GM23338 (cell line): ENCODE data around the gene MACO1. TPM values are rescaled to one million over a fixed set of nuclear protein-coding genes. Genes with fewer than 3 reads are reported as not detected.

ENCODE experiments used
- ATAC-seq: fragments of 200-7000 bp; cut with Tn5 transposase; 3 replicates; pipeline ENCODE4 v1.9.1; 2020
- DNase-seq: peaks from one replicate; pipeline ENCODE4 v3.0.0-alpha.2; 2015; ENCODE audit warnings: low spot score
- H2AFZ ChIP-seq: fragments of 200-600 bp; sonication (generic); 2 replicates; pipeline ENCODE4 v1.8.0; 2016; ENCODE audit warnings: antibody characterized with exemption, mild to moderate bottlenecking, moderate library complexity
- H3F3A ChIP-seq: fragments of 200-600 bp; sonication (generic); replicated peaks from 2 replicates; pipeline ENCODE4 v1.8.0; 2017; ENCODE audit warnings: antibody characterized with exemption, mixed run types, low read depth
- H3K27ac ChIP-seq: fragments of 200-600 bp; sonication (generic); 2 replicates; pipeline ENCODE4 v1.6.1; 2016; ENCODE audit warnings: low read depth
- H3K27me3 ChIP-seq: fragments of 200-600 bp; sonication (generic); 2 replicates; pipeline ENCODE4 v1.8.0; 2016; ENCODE audit warnings: mild to moderate bottlenecking, mixed run types, moderate library complexity; ENCODE audit not compliant: insufficient read depth
- H3K36me3 ChIP-seq: fragments of 200-600 bp; sonication (generic); 2 replicates; pipeline ENCODE4 v1.8.0; 2016; ENCODE audit warnings: mild to moderate bottlenecking; ENCODE audit not compliant: insufficient read depth
- H3K4me1 ChIP-seq: fragments of 200-600 bp; sonication (generic); 2 replicates; pipeline ENCODE4 v1.8.0; 2016; ENCODE audit warnings: mild to moderate bottlenecking, moderate library complexity; ENCODE audit not compliant: insufficient read depth
- H3K4me2 ChIP-seq: fragments of 200-600 bp; sonication (generic); 2 replicates; pipeline ENCODE4 v1.7.1; 2017; ENCODE audit warnings: mixed run types
- H3K4me3 ChIP-seq: fragments of 200-600 bp; sonication (generic); 2 replicates; pipeline ENCODE4 v1.6.1; 2016; ENCODE audit warnings: mixed run types
- H3K79me2 ChIP-seq: fragments of 200-600 bp; sonication (generic); replicated peaks from 2 replicates; pipeline ENCODE4 v1.8.0; 2017; ENCODE audit warnings: mild to moderate bottlenecking; ENCODE audit not compliant: insufficient read depth
- H3K9me2 ChIP-seq: fragments of 200-600 bp; sonication (generic); 2 replicates; pipeline ENCODE4 v1.8.0; 2017; ENCODE audit not compliant: insufficient read depth
- H4K20me1 ChIP-seq: fragments of 200-600 bp; sonication (generic); replicated peaks from 2 replicates; pipeline ENCODE4 v1.8.0; 2017; ENCODE audit warnings: mild to moderate bottlenecking; ENCODE audit not compliant: insufficient read depth
- H3K27ac Mint-ChIP-seq: 2 replicates; pipeline ENCODE4 v1.8.0; 2020; ENCODE audit warnings: inconsistent platforms, mild to moderate bottlenecking, moderate library complexity, mixed read lengths
- H3K27me3 Mint-ChIP-seq: 3 replicates; pipeline ENCODE4 v1.8.0; 2022; ENCODE audit warnings: low read depth, mild to moderate bottlenecking, moderate library complexity, mixed read lengths, inconsistent platforms; ENCODE audit not compliant: insufficient read depth, poor library complexity
- H3K36me3 Mint-ChIP-seq: 3 replicates; pipeline ENCODE4 v1.8.0; 2021; ENCODE audit warnings: low read depth, mild to moderate bottlenecking, inconsistent platforms, moderate library complexity, mixed read lengths
- H3K4me1 Mint-ChIP-seq: 3 replicates; pipeline ENCODE4 v1.8.0; 2020; ENCODE audit warnings: mild to moderate bottlenecking, inconsistent platforms, mixed read lengths
- H3K4me3 Mint-ChIP-seq: 3 replicates; pipeline ENCODE4 v1.8.0; 2021; ENCODE audit warnings: moderate library complexity, mild to moderate bottlenecking, inconsistent platforms, mixed read lengths
- H3K9me3 Mint-ChIP-seq: 3 replicates; pipeline ENCODE4 v1.8.0; 2020; ENCODE audit warnings: moderate library complexity, mild to moderate bottlenecking, inconsistent platforms, mixed read lengths
- CREB1 ChIP-seq: fragments of 250-450 bp; sonication (Bioruptor Pico); IDR thresholded peaks from 2 replicates; pipeline ENCODE4 v1.5.0; 2020; ENCODE audit warnings: low read depth, mild to moderate bottlenecking, moderate library complexity
- CTCF ChIP-seq, 2 experiments: fragments of 200-600 bp in 1 of 2; sonication (generic) in 1 of 2; conservative IDR thresholded peaks; 2 replicates each; pipeline versions ENCODE4 v1.5.1 to v1.6.1; 2016 to 2017; ENCODE audit warnings: antibody characterized with exemption in 2 of 2, low read depth in 2 of 2, mild to moderate bottlenecking in 2 of 2, moderate library complexity in 1 of 2
- ETS1 ChIP-seq: IDR thresholded peaks from 2 replicates; pipeline ENCODE4 v1.6.1; 2016; ENCODE audit warnings: antibody characterized with exemption
- EZH2 ChIP-seq: fragments of 200-600 bp; sonication (generic); IDR thresholded peaks from one replicate; pipeline ENCODE4 v1.8.0; 2017; ENCODE audit warnings: antibody characterized with exemption, mild to moderate bottlenecking, low read depth; ENCODE audit not compliant: unreplicated experiment
- EZH2phosphoT487 ChIP-seq: fragments of 200-600 bp; sonication (generic); IDR thresholded peaks from one replicate; pipeline ENCODE4 v1.8.1; 2018; ENCODE audit warnings: antibody characterized with exemption; ENCODE audit not compliant: unreplicated experiment
- JUNB ChIP-seq: IDR thresholded peaks from one replicate; pipeline ENCODE4 v1.6.1; 2016; ENCODE audit warnings: antibody characterized with exemption; ENCODE audit not compliant: unreplicated experiment
- NANOG ChIP-seq: IDR thresholded peaks from 2 replicates; pipeline ENCODE4 v1.6.1; 2016; ENCODE audit warnings: antibody characterized with exemption, borderline replicate concordance
- POLR2AphosphoS5 ChIP-seq: IDR thresholded peaks from 2 replicates; pipeline ENCODE4 v1.6.1; 2016; ENCODE audit warnings: antibody characterized with exemption, low read depth
- REST ChIP-seq: IDR thresholded peaks from one replicate; pipeline ENCODE4 v1.6.1; 2018; ENCODE audit warnings: antibody characterized with exemption; ENCODE audit not compliant: unreplicated experiment
- STAT1 ChIP-seq: IDR thresholded peaks from one replicate; pipeline ENCODE4 v1.6.1; 2016; ENCODE audit warnings: antibody characterized with exemption; ENCODE audit not compliant: unreplicated experiment
- ZNF114 ChIP-seq: fragments of 250-450 bp; sonication (Bioruptor Pico); IDR thresholded peaks from 2 replicates; pipeline ENCODE4 v1.5.0; 2020; ENCODE audit warnings: mild to moderate bottlenecking, moderate library complexity
- ZNF331 ChIP-seq: fragments of 250-450 bp; sonication (Bioruptor Pico); IDR thresholded peaks from 2 replicates; pipeline ENCODE4 v1.5.0; 2020; ENCODE audit warnings: low read depth, mild to moderate bottlenecking, moderate library complexity
- ZNF462 ChIP-seq: fragments of 250-450 bp; sonication (Bioruptor Pico); IDR thresholded peaks from 2 replicates; pipeline ENCODE4 v1.5.0; 2020; ENCODE audit warnings: mild to moderate bottlenecking, moderate library complexity
- polyA plus RNA-seq: library from polyadenylated mRNA; unstranded; fragments of >200 nt; fragmentation: Nextera tagmentation; extraction: Ambion mirVana; gene quantifications from 2 replicates; pipeline ENCODE4 v1.2.1, GENCODE V29; 2016
- total RNA-seq: library from RNA; depleted of rRNA; stranded (reverse); fragments of >200 nt; shearing (Covaris generic); gene quantifications from 2 replicates; pipeline ENCODE4 v1.2.3, GENCODE V29; 2014

MACO1 gene
- total and polyA plus RNA-seq, 2 experiments from 2014 or later, result 9.8 to 10.6 TPM

- Histone ChIP-seq H3K4me3 (peak overlapping the region; percentile 80), H3K27me3 (0 out of 2 replicates have a peak, but pooled peaks cover 7% of the 10 kb centered on the region), H3F3A (0 out of 2 replicates have a peak, but pooled peaks cover 5% of the 10 kb centered on the region), H3K27ac (no peak overlapping the region), H3K36me3 (no peaks in the 10 kb centered on the region), H3K4me2 (peak overlapping the region; percentile 92), H4K20me1 (peaks cover 12% of the 10 kb centered on the region; the same call in 1 of the 2 replicates), H3K79me2 (0 out of 2 replicates have a peak, but pooled peaks cover 4% of the 10 kb centered on the region), H3K4me1 (peaks cover 9% of the 10 kb centered on the region; the same call in 1 of the 2 replicates), H3K9me2 (no peaks in the 10 kb centered on the region), H2AFZ (peak overlapping the region; percentile 66; the same call in 1 of the 2 replicates)
- Mint-ChIP-seq H3K4me3 (peak overlapping the region; percentile 71), H3K4me1 (peaks cover 8% of the 10 kb centered on the region), H3K9me3 (no peaks in the 10 kb centered on the region), H3K27me3 (peaks cover 8% of the 10 kb centered on the region), H3K36me3 (no peaks in the 10 kb centered on the region), H3K27ac (no peak overlapping the region)
- DNase-seq (no peak), ATAC-seq (peak; percentile 9)
- TF ChIP-seq ZNF114 (CRISPR knock-in tag), result no peak
- TF ChIP-seq EZH2phosphoT487, result no peak
- TF ChIP-seq STAT1, result no peak
- TF ChIP-seq POLR2AphosphoS5, result no peak
- no peak for TF ChIP-seq NANOG
- TF ChIP-seq CREB1 (CRISPR knock-in tag), result no peak
- no peak for TF ChIP-seq ZNF462 (CRISPR knock-in tag)
- no peak for TF ChIP-seq EZH2
- no peak for TF ChIP-seq ETS1
- TF ChIP-seq REST, result no peak
- TF ChIP-seq CTCF (conservative IDR thresholded peaks at IDR 0.05; ENCODE audit: low read depth in 2 of 2), result no peak
- TF ChIP-seq JUNB, result no peak
- no peak for TF ChIP-seq ZNF331
These were observed 113.6 kb downstream of the MACO1 start for GRCh38 chr1:25544243-25544764.
